Neural cell (in vitro differentiated cells): ENCODE measurements around the gene KLRB1.

Experiments
- CTCF ChIP-seq: fragments of 450-650 bp; IDR thresholded peaks from 2 replicates; pipeline ENCODE4 v1.5.1; 2014; ENCODE audit warnings: antibody characterized with exemption, mild to moderate bottlenecking, moderate library complexity; ENCODE audit not compliant: poor library complexity, severe bottlenecking
- EP300 ChIP-seq: fragments of 450-650 bp; conservative IDR thresholded peaks from 2 replicates; pipeline ENCODE4 v1.6.1; 2014; ENCODE audit warnings: antibody characterized with exemption, mild to moderate bottlenecking, moderate library complexity; ENCODE audit not compliant: poor library complexity, severe bottlenecking
- EZH2 ChIP-seq: fragments of 200-600, 300-800 bp; shearing (Covaris generic), sonication (generic); IDR thresholded peaks from 2 replicates; pipeline ENCODE4 v1.6.1; 2014; ENCODE audit warnings: antibody characterized with exemption, low read length, borderline replicate concordance, mild to moderate bottlenecking; ENCODE audit not compliant: insufficient read depth, poor library complexity, severe bottlenecking
- MXI1 ChIP-seq: fragments of 450-650 bp; conservative IDR thresholded peaks from 2 replicates; pipeline ENCODE4 v1.6.1; 2014; ENCODE audit warnings: antibody characterized with exemption, mild to moderate bottlenecking; ENCODE audit not compliant: poor library complexity, severe bottlenecking
- POLR2AphosphoS5 ChIP-seq: IDR thresholded peaks from 2 replicates; pipeline ENCODE4 v1.6.1; 2012
- RAD21 ChIP-seq: fragments of 450-650 bp; conservative IDR thresholded peaks from 2 replicates; pipeline ENCODE4 v1.6.1; 2014; ENCODE audit warnings: antibody characterized with exemption, mild to moderate bottlenecking, moderate library complexity
- REST ChIP-seq: IDR thresholded peaks from 2 replicates; pipeline ENCODE4 v1.6.1; 2012; ENCODE audit warnings: borderline replicate concordance
- SMC3 ChIP-seq: fragments of 450-650 bp; conservative IDR thresholded peaks from 2 replicates; pipeline ENCODE4 v1.6.1; 2014; ENCODE audit warnings: antibody characterized with exemption, mild to moderate bottlenecking, moderate library complexity; ENCODE audit not compliant: poor library complexity
- TAF1 ChIP-seq: IDR thresholded peaks from 2 replicates; pipeline ENCODE4 v1.6.1; 2012; ENCODE audit warnings: low read depth

GRCh38 chr12:9649532-9649940, 41.8 kb upstream of the KLRB1 start:
- TF ChIP-seq TAF1, result no peak
- no peak for TF ChIP-seq CTCF
- TF ChIP-seq EZH2, result no peak
- TF ChIP-seq REST, result no peak
- no peak for TF ChIP-seq SMC3
- TF ChIP-seq RAD21, result no peak
- no peak for TF ChIP-seq POLR2AphosphoS5
- TF ChIP-seq MXI1, result no peak
- TF ChIP-seq EP300, result no peak
